ENCODE results near the gene SORBS1. TPM values are rescaled to one million over a fixed set of nuclear protein-coding genes. Genes with fewer than 3 reads are reported as not detected.

Gene SORBS1
- total and polyA plus RNA-seq, 9 of the 15 experiments (the other 6 are each of a cell fraction or from before 2014, with no cell fraction given): 2.0 to 13.3 (median 6.5) TPM

GRCh38 chr10:95267251-95267650, 293.9 kb downstream of the SORBS1 start:
- Histone ChIP-seq H3K27ac (ENCODE audit: extremely low read depth, low read depth, low read length) (peak overlapping the region; percentile 56; the same call in 2 of the 3 replicates), H3K4me2 (ENCODE audit: insufficient read depth, low read length) (no peak overlapping the region), H3K9ac (ENCODE audit: insufficient read depth in 1 of 2, low read depth in 2 of 2, low read length in 2 of 2) (peak overlapping the region in 1 of 2 experiments; percentile 16; a peak in 2 of 4 replicates), H2AFZ (ENCODE audit: low read depth, low read length) (no peak overlapping the region), H3K27me3 (ENCODE audit: control insufficient read depth in 2 of 2, insufficient read depth in 2 of 2, low read length in 2 of 2) (no peaks in the 10 kb centered on the region), H3K4me3 (no peak overlapping the region), H3K79me2 (ENCODE audit: control insufficient read depth, insufficient read depth, low read length) (peaks cover 10% of the 10 kb centered on the region; the same call in 1 of the 3 replicates), H3K9me3 (replicated peaks; ENCODE audit: control insufficient read depth, insufficient read depth, low read depth, low read length) (no peaks in the 10 kb centered on the region), H3K4me1 (replicated peaks in 1 of 2; ENCODE audit: control insufficient read depth in 2 of 2, insufficient read depth in 2 of 2, low read length in 2 of 2) (peaks cover 0 to 17% of the 10 kb centered on the region in 2 experiments; a peak in 3 of 5 replicates), H3K36me3 (ENCODE audit: control insufficient read depth, insufficient read depth, low read length) (peaks cover 60% of the 10 kb centered on the region; the same call in 2 of the 3 replicates), H4K20me1 (replicated peaks; ENCODE audit: control insufficient read depth, insufficient read depth, low read length) (no peaks in the 10 kb centered on the region), H3K9me1 (ENCODE audit: control insufficient read depth, insufficient read depth, low read length) (no peaks in the 10 kb centered on the region)
- no TSS peak for BruUV-seq (replicated peaks)
- POLR2A ChIA-PET: interaction anchor here (0.6 kb wide), 1 partner anchor 12 kb away, joined by 5 read pairs; no protein-coding TSS in a partner anchor
- 55% methylated on average over 3 of the region's 3 CpGs for WGBS (ENCODE audit: insufficient coverage, low coverage, missing lambda C conversion rate)
- ATAC-seq (no peak), FAIRE-seq (no peak), DNase-seq (ENCODE audit: extremely low read depth in 1 of 4, low spot score in 3 of 4) (no peak)
- TF ChIP-seq STAT5B (CRISPR knock-in tag; IDR thresholded peaks at IDR 0.05) (no peak), FOSL1 (tag; conservative IDR thresholded peaks at IDR 0.05) (0 out of 2 replicates have a peak, but pooled peaks have one; percentile 3)
- intact Hi-C loops (cut with micrococcal nuclease) (no loop called here), in situ Hi-C loops (cut with MboI) (no loop called here)
- CTCF ChIA-PET (ENCODE audit: low intra/inter-chr PET ratio): no interaction called here

- intact Hi-C loops (cut with micrococcal nuclease) (no loop called here), in situ Hi-C loops (cut with MboI) (no loop called here)
- ATAC-seq (peak; percentile 90), FAIRE-seq (no peak), DNase-seq (ENCODE audit: extremely low read depth in 1 of 4, low spot score in 3 of 4) (peak; percentile 60 to 72 (median 64))
- H3K27me3 ChIP-seq (ENCODE audit: control insufficient read depth in 2 of 2, insufficient read depth in 2 of 2, low read length in 2 of 2): no peaks in the 10 kb centered on the region
- peak overlapping the region; percentile 64 for H3K27ac ChIP-seq (ENCODE audit: extremely low read depth, low read depth, low read length)
- H3K36me3 ChIP-seq (ENCODE audit: control insufficient read depth, insufficient read depth, low read length): peaks cover 64% of the 10 kb centered on the region; the same call in 2 of the 3 replicates
- no peak overlapping the region for H3K4me3 ChIP-seq
- H3K9ac ChIP-seq (ENCODE audit: insufficient read depth in 1 of 2, low read depth in 2 of 2, low read length in 2 of 2): peak overlapping the region in 1 of 2 experiments; percentile 41; a peak in 2 of 4 replicates
- no TSS peak for BruUV-seq (replicated peaks)
- CTCF ChIA-PET (ENCODE audit: low intra/inter-chr PET ratio): no interaction called here
- WGBS (ENCODE audit: insufficient coverage, low coverage, missing lambda C conversion rate): 8% methylated on average over 1 of the region's 1 CpG
- H3K4me1 ChIP-seq (replicated peaks in 1 of 2; ENCODE audit: control insufficient read depth in 2 of 2, insufficient read depth in 2 of 2, low read length in 2 of 2): peaks cover 0 to 17% of the 10 kb centered on the region in 2 experiments; a peak in 3 of 5 replicates
- H3K9me1 ChIP-seq (ENCODE audit: control insufficient read depth, insufficient read depth, low read length): no peaks in the 10 kb centered on the region
- H2AFZ ChIP-seq (ENCODE audit: low read depth, low read length): no peak overlapping the region
- 0 out of 3 replicates have a peak, but pooled peaks cover 7% of the 10 kb centered on the region for H3K79me2 ChIP-seq (ENCODE audit: control insufficient read depth, insufficient read depth, low read length)
- no peaks in the 10 kb centered on the region for H3K9me3 ChIP-seq (replicated peaks; ENCODE audit: control insufficient read depth, insufficient read depth, low read depth, low read length)
- H4K20me1 ChIP-seq (replicated peaks; ENCODE audit: control insufficient read depth, insufficient read depth, low read length): no peaks in the 10 kb centered on the region
- POLR2A ChIA-PET: interaction anchor here (0.6 kb wide), 1 partner anchor 12 kb away, joined by 5 read pairs; no protein-coding TSS in a partner anchor
- no peak overlapping the region for H3K4me2 ChIP-seq (ENCODE audit: insufficient read depth, low read length)
- 0 out of 2 replicates have a peak, but pooled peaks have one; percentile 16 for TF ChIP-seq POLR2H (tag; IDR thresholded peaks at IDR 0.05; ENCODE audit: low read depth)
- no peak for TF ChIP-seq EHMT2 (IDR thresholded peaks at IDR 0.05)
- no peak for TF ChIP-seq THAP7 (CRISPR knock-in tag; IDR thresholded peaks at IDR 0.05)
- TF ChIP-seq ZNF655 (CRISPR knock-in tag; IDR thresholded peaks at IDR 0.05): no peak
- TF ChIP-seq MXD1 (CRISPR knock-in tag; IDR thresholded peaks at IDR 0.05; ENCODE audit: borderline replicate concordance, poor library complexity, severe bottlenecking): no peak
- TF ChIP-seq ZNF197 (CRISPR knock-in tag; IDR thresholded peaks at IDR 0.05; ENCODE audit: low read depth): no peak; the same call in 1 of the 2 replicates
- TF ChIP-seq MBD2 (IDR thresholded peaks at IDR 0.05; ENCODE audit: borderline replicate concordance, low read depth): no peak
- TF ChIP-seq HMBOX1 (IDR thresholded peaks at IDR 0.05): peak; percentile 64; the same call in 1 of the 2 replicates
Measured at GRCh38 chr10:95266674-95267095, 294.5 kb downstream of the SORBS1 start.
